Activated CD4-positive, CD25-positive, alpha-beta regulatory T cell treated with anti-CD3 and anti-CD28 coated beads, Interleukin-2, amount 50 U/mL, for 72 hours (primary cell): ENCODE results near the gene GLB1L.
"Not testable (repeated sequence)": the region's sequence is repeated elsewhere in the genome, so short reads cannot be mapped to it uniquely, and the experiment has no call there.

Source experiments
- DNase-seq: peaks from one replicate; pipeline ENCODE4 v3.0.0; 2021

Gene GLB1L

DNA sequence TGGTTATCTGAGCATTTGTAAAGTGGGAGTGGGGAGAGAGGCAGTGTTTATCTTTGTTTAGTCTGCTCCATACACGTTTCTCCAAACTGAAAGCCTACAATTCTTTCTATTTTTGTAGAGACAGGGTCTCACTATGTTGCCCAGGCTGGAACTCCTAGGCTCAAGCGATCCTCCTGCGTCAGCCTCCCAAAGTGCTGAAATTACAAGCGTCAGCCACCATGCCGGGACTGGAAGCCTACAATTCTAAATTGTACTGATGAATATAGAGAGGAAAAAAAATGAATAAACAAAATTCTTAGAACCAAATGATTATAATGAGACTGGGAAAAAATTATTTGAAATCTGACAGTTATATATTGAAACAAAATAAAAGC, 40.1 kb downstream of the GLB1L start:
- DNase-seq: no peak

- DNase-seq: no peak
Observed at GRCh38 chr2:219204425-219205164, 40.6 kb downstream of the GLB1L start.

DNA sequence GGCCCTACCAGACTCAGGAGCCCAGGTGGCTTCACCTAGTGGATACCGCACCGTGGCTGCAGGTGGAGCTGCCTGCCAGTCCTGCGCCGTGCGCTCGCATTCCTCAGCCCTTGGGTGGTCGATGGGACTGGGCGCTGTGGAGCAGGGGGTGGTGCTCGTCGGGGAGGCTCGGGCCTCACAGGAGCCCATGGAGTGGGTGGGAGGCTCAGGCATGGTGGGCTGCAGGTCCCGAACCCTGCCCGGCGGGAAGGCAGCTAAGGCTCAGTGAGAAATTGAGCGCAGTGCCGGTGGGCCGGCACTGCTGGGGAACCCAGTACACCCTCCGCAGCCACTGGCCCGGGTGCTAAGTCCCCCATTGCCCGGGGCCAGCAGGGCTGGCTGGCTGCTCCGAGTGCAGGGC, 43.9 kb downstream of the GLB1L start:
- DNase-seq: not testable (repeated sequence)

DNA sequence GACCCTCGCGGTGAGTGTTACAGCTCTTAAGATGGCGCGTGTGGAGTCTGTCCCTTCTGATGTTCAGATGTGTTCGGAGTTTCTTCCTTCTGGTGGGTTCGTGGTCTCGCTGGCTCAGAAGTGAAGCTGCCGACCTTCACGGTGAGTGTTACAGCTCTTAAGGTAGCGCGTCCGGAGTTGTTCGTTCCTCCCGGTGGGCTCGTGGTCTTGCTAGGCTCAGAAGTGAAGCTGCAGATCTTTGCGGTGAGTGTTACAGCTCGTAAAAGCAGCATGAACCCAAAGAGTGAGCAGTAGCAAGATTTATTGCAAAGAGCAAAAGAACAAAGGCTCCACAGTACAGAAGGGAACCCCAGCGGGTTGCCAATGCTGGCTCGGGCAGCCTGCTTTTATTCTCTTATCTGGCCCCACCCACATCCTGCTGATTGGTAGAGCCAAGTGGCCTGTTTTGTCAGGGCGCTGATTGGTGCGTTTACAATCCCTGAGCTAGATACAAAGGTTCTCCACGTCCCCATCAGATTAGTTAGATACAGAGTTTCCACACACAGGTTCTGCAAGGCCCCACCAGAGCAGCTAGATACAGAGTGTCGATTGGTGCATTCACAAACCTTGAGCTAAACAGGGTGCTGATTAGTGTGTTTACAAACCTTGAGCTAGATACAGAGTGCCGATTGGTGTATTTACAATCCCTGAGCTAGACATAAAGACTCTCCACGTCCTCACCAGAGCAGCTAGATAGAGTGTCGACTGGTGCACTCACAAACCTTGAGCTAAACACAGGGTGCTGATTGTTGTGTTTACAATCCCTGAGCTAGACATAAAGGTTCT, 44.5 kb downstream of the GLB1L start:
- DNase-seq: not testable (repeated sequence)

- DNase-seq: no peak
Observed at GRCh38 chr2:219199470-219200211, 45.6 kb downstream of the GLB1L start.

DNA sequence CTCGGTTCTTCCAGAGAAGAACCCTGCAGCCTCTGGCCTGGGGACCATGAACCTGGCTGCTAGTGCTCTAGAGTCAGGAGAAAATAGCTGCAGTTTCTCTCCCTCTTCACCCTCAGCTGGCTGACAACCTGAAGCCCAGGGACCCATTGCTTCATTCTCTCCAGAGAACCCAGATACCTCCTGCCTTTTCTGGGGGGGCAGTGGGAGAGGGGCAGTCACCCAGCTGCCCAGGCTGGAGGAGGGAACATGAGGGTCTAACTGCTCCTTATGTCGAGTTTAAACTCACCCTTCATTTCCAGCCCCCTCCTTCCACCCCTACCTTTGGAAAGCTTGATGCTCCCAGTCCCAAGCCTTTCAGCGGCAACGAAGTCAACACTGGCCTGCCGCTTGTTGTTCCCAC, 46.3 kb downstream of the GLB1L start:
- no peak for DNase-seq

DNA sequence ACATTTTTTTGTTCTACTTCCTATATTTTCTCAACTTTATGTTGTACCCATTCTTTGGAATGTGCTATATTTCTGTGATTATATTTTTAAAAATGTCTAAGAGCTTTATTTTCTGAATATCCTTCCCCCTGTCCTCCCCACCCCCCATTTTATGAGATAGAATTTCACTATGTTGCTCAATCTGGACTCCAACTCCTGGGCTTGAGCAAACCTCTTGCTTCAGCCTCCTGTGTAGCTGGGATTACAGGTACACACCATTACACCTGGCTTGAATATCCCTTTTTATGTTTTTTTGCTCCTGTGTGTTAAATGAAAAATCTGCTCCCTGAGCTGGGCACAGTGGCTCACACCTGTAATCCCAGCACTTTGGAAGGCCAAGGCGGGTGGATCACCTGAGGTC, 47.9 kb downstream of the GLB1L start:
- no peak for DNase-seq

DNA sequence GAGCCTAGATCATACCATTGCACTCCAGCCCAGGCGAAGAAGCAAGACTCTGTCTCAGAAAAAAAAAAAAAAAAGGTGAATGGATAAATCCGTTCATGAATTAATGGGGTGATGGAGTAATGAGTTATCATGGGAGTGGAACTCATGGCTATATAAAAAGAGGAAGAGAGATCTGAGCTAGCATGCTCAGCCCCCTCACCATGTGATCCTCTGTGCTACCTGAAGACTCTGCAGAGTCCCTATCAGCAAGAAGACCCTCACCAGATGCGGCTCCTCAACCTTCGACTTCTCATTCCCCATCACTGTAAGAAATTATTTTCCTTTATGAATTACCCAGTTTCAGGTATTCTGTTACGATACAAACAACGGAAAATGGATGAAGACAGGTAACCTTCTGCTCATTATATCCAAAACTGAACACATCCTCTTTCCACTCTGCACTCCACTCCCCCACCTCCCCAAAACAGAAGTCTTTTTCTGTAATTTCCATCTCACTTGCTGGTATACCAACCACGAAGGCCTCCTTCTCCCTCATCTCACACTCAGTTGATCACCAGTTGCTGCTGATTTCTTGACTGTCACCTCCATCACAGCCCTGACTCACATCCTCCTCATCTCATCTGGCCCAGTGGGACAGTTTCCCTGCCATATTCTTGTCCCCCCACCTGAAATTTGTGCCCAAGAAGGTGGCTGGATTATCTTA, 58.3 kb downstream of the GLB1L start:
- no peak for DNase-seq
